Heart right ventricle (tissue), 16 donors: ENCODE data around the gene PI4KA. TPM values are rescaled to one million over a fixed set of nuclear protein-coding genes. Genes with fewer than 3 reads are reported as not detected.
A peak's percentile ranks its signal among the peaks of the same experiment; 100 is the strongest.

Source experiments
- ATAC-seq, 8 donors: fragments of 200-7000 bp; cut with Tn5 transposase; one replicate each; pipeline ENCODE4 v1.9.1; 2020; ENCODE audit warnings: mild to moderate bottlenecking in 8 of 8, moderate library complexity in 8 of 8, moderate number of reproducible peaks in 1 of 8
- DNase-seq, 2 donors: peaks; one replicate each; pipeline ENCODE4 v3.0.0-alpha.2; 2020
- H3K27ac ChIP-seq, 10 donors: fragments of 200-600 bp; sonication (generic) in 2 of 10; one replicate each; pipeline versions ENCODE4 v1.5.0 to v1.8.0; 2020 to 2022; ENCODE audit warnings: mild to moderate bottlenecking in 3 of 10
- H3K27me3 ChIP-seq, 7 donors: fragments of 200-600 bp; one replicate each; pipeline ENCODE4 v1.8.0; 2021 to 2022; ENCODE audit warnings: mild to moderate bottlenecking in 2 of 7
- H3K36me3 ChIP-seq, 9 donors: fragments of 200-600 bp; sonication (generic) in 1 of 9; one replicate each; pipeline versions ENCODE4 v1.5.0 to v1.8.0; 2020 to 2022; ENCODE audit warnings: mild to moderate bottlenecking in 2 of 9
- H3K4me1 ChIP-seq, 9 donors: fragments of 200-600 bp; sonication (generic) in 1 of 9; one replicate each; pipeline versions ENCODE4 v1.5.0 to v1.8.0; 2020 to 2022; ENCODE audit warnings: mild to moderate bottlenecking in 4 of 9
- H3K4me3 ChIP-seq, 10 donors: fragments of 200-600 bp; sonication (generic) in 2 of 10; one replicate each; pipeline versions ENCODE4 v1.5.0 to v1.8.0; 2020 to 2022; ENCODE audit warnings: mild to moderate bottlenecking in 7 of 10, moderate library complexity in 2 of 10
- H3K9me3 ChIP-seq, 11 donors: fragments of 200-600 bp in 10 of 11; sonication (generic) in 2 of 11; one replicate each; pipeline versions ENCODE4 v1.5.0 to v1.8.0; 2013 to 2022; ENCODE audit warnings: mild to moderate bottlenecking in 2 of 11, control low read depth in 1 of 11, moderate library complexity in 1 of 11
- WGBS, 2 donors: extraction: QIAGEN DNeasy Blood & Tissue Kit; methylation state at CpG; one replicate each; pipeline ENCODE4 v1.1.7; 2013; ENCODE audit warnings: inconsistent platforms in 1 of 2; 5-methylcytosine and 5-hydroxymethylcytosine counted together
- intact Hi-C, 10 donors: fragments of 100-400 bp; cut with DNase I; formaldehyde crosslinking; loops; one replicate each; pipeline versions ENCODE4 v1.11.1 to v1.14.2; 2022
- polyA plus RNA-seq, 2 donors: library from polyadenylated mRNA; stranded (reverse); fragments of 200-250 nt; gene quantifications; one replicate each; pipeline ENCODE4 v1.2.3, GENCODE V29; 2013
- total RNA-seq, 10 donors: library from RNA; stranded (reverse); fragmentation: NEBNext Ultra II Directional in 3 of 10; extraction: Animal tissue kit (Norgen Biotek cat#: 25700) in 3 of 10; gene quantifications; one replicate each; pipeline versions ENCODE4 v1.2.1 to v1.2.4, GENCODE V29; 2021 to 2023
- TF ChIP-seq, protein P1 (sequence below), 9 donors: fragments of 200-600 bp; sonication (generic) in 2 of 9; IDR thresholded peaks; one replicate each; pipeline versions ENCODE4 v1.5.0 to v1.8.0; 2021 to 2022; ENCODE audit warnings: antibody characterized with exemption in 9 of 9, mild to moderate bottlenecking in 5 of 9, moderate library complexity in 1 of 9
- donor health status: Arrhythmogenic right ventricular cardiomyopathy.
- donor health status: ischemic (EF 13 %, LVEDD 7.1; RV severe dilation, severe dysfunction).
- donor health status: healthy with polysubstance abuse.
- donor health status: DM: no; HTN: yes; CAD: no.
- donor health status: DM: no; HTN: no; CAD: no.
- donor health status: ischemic (EF 25% LVEDD 6.9; RV normal size, moderate dysfunction).
- donor health status: ischemic (EF 25% LVEDD 5.7; RV mildly dilated, moderate dysfunction).
- donor health status: healthy.
- donor health status: DM: yes; HTN: yes; CAD: no.
- donor health status: Ischemic cardiomyopathy.
- donor health status: ischemic (EF 35%, LVEDD 5.7; RV mildly dilated, moderate dysfunction).
- donor health status: nonischemic (EF 11% LVEDD 7.7; RV severe dilation, severe dysfunction).
- donor health status: DM: yes; HTN: yes; CAD: no.
- donor health status: PGD.
- donor health status: ischemic (EF 29% LVEDD 5.4; RV normal size, mild dysfunction).
- donor health status: nonischemic (EF 23%, LVEDD 6.1; RV moderate dilation, normal function).

Gene PI4KA
- total and polyA plus RNA-seq, 12 donors, result 32.3 to 55.2 (median 39.4) TPM

DNA sequence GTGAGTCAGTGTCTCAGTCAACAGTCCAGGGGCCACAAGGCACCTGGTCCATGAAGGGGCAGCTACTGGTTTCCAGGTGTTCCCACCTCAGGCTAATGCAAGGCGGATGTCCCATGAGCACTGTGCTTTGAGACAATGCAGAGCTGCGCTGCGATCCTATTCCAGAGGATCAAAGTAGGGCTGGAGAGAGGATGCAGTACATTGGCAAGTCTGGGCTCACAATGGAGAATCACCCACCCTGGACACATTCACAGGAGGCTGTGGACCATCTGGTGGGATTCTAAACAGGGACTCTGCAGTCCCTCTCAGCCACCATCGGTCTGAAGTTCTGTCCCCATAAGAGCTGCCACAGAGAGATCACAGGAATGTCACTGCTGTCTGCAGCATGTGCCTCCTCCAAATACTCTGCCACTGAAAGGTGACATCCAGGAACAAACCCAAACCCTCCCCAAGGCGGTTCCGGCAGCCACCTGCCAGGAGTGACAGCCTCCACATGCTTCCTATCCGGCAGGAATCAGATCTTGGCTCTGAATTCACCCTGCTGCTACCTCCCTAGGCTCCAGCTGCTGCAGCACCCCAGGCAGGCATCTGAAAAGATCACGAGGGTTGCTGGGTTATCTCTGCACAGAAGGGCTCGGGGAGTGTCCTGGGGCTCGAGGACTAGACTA lies 130.0 kb downstream of the PI4KA start:
- Histone ChIP-seq H3K4me3 (no peak overlapping the region), H3K9me3 (no peaks in the 10 kb centered on the region), H3K4me1 (peaks cover 0 to 8% (median 0%) of the 10 kb centered on the region in 9 donors), H3K27me3 (no peaks in the 10 kb centered on the region), H3K36me3 (peaks cover 4 to 86% (median 40%) of the 10 kb centered on the region in 9 donors), H3K27ac (no peak overlapping the region)
- DNase-seq, result no peak
- ATAC-seq, result peak in 2 of 8 donors; percentile 23 to 42
- TF ChIP-seq, protein P1, sequence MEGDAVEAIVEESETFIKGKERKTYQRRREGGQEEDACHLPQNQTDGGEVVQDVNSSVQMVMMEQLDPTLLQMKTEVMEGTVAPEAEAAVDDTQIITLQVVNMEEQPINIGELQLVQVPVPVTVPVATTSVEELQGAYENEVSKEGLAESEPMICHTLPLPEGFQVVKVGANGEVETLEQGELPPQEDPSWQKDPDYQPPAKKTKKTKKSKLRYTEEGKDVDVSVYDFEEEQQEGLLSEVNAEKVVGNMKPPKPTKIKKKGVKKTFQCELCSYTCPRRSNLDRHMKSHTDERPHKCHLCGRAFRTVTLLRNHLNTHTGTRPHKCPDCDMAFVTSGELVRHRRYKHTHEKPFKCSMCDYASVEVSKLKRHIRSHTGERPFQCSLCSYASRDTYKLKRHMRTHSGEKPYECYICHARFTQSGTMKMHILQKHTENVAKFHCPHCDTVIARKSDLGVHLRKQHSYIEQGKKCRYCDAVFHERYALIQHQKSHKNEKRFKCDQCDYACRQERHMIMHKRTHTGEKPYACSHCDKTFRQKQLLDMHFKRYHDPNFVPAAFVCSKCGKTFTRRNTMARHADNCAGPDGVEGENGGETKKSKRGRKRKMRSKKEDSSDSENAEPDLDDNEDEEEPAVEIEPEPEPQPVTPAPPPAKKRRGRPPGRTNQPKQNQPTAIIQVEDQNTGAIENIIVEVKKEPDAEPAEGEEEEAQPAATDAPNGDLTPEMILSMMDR (IDR thresholded peaks at IDR 0.05), result no peak
- intact Hi-C loops, result no loop called here
- WGBS, 2 donors, result 66 to 78% methylated on average over 10 of the region's 10 CpGs

DNA sequence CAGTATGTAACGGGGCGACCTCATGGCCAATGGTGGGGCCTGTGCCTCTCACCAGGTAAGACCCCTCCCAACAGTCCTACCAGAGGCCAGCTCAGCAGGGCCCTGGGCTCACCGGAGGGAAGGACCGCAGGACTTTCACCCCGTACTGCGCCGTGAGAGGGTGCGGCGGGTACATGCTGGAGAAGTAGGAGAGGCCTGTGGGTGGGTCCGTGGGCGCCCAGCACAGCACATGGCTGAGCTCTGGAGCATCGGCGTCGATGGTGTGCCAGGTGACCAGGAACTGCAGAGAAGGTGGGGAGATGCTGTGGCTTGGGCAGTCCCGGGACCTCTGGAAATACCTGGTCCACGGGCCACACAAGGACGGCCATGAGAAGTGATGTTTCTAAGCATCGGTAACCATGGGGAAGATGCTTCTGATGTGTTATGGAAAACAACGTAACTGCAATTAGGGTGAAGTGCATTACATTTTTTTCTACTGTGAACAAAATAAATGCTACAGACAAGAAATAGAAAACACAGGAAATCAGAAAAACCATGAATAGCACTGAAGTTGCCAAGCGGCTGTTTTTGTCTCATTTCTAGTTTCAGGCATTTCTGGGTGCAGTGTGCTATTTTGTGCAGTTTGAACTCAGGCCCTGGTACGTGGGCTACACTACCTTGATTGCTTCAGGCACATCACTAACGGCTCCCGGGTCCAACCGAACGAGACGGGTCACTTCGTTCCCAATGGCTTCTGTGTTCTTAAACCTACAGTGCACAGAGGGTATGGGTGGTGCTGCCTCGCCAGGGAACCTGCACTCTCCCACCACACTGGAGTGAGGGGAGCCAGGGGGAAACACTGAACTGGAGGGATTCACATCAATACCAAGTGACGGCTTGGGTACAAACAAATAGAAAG lies 131.2 kb downstream of the PI4KA start:
- H3K27ac ChIP-seq, result no peak overlapping the region
- no peak for ATAC-seq
- no peak overlapping the region for H3K4me3 ChIP-seq
- WGBS, 2 donors, result 93% methylated on average over 29 of the region's 29 CpGs
- H3K27me3 ChIP-seq, result no peaks in the 10 kb centered on the region
- H3K4me1 ChIP-seq, result peaks cover 0 to 8% (median 0%) of the 10 kb centered on the region in 9 donors
- DNase-seq, result no peak
- H3K9me3 ChIP-seq, result no peaks in the 10 kb centered on the region
- peaks cover 4 to 90% (median 40%) of the 10 kb centered on the region in 9 donors for H3K36me3 ChIP-seq
- TF ChIP-seq, protein P1 (IDR thresholded peaks at IDR 0.05), result no peak
- intact Hi-C loops, result no loop called here

DNA sequence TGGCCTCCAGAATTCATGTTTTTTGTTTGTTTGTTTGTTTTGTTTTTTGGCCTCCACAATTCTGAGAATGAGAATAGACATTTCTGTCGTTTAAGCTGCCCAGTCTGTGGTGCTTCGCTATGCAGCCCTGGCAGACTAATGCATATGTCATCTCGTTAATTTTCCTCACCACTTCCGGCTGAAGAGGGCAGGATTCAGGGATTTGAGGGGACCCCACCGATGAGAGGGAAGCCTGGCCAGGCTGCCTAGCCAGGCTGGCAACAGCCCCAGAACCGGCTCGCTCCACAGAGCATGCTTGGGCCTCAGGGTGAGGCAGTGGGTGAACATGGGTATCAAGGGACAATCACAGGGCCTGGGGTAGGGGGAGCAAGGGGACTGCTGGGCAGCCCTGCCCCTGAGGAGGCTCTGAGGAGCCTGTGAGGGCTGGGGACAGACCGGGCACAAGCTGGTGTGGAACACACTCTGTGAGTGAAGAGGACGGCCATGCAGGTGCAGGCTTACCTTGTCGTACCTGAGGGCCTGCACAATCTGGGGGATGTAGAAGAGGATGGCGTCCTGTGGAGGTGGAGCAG lies 132.5 kb downstream of the PI4KA start:
- peaks cover 4 to 91% (median 40%) of the 10 kb centered on the region in 9 donors for H3K36me3 ChIP-seq
- no peak overlapping the region for H3K27ac ChIP-seq
- ATAC-seq (no peak), DNase-seq (no peak)
- peaks cover 0 to 8% (median 0%) of the 10 kb centered on the region in 9 donors for H3K4me1 ChIP-seq
- H3K4me3 ChIP-seq, result no peak overlapping the region
- 89 to 92% methylated on average over 11 of the region's 11 CpGs for WGBS, 2 donors
- TF ChIP-seq, protein P1 (IDR thresholded peaks at IDR 0.05), result no peak
- intact Hi-C loops, result no loop called here
- H3K9me3 ChIP-seq, result no peaks in the 10 kb centered on the region
- no peaks in the 10 kb centered on the region for H3K27me3 ChIP-seq

DNA sequence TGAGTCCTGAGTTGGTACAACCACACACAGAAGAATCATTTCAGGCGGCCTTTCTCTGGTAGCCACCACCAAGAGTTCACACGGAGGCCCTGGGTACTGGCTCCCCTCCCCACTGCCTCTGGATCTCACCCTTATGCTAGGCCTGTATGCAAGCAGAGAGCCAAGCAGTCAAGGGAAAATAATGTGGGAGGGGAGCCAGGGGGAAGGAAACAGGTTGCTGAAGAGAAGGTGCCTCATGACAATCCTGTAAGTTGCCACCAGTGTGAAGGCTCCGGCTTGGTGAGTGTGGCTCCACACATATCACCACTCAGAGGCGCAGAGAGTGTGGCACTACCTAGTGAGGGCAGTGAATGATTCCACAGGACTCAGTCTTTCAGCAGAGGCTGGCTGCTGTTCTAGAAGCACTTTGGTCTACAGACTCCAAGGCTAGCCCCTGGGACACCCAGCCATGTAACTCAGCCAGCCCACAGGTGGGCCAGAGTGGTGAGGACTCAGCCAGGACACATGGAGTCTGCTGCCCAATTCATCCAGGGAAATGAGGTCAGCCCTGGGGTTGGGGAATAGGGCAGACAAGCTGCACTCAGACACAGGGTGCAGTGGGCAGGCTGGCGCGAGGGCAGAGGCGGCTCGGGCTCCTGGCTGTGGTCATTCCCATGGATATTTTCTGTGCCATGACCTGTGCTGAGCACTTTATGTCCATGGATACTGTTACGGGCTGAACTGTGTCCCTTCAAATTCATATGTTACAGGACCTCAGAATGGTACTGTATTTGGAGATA lies 133.7 kb downstream of the PI4KA start:
- no peaks in the 10 kb centered on the region for H3K27me3 ChIP-seq
- no peak overlapping the region for H3K27ac ChIP-seq
- ATAC-seq, result no peak
- peaks cover 0 to 8% (median 0%) of the 10 kb centered on the region in 9 donors for H3K4me1 ChIP-seq
- intact Hi-C loops, result no loop called here
- TF ChIP-seq, protein P1 (IDR thresholded peaks at IDR 0.05), result no peak
- H3K4me3 ChIP-seq, result no peak overlapping the region
- DNase-seq, result no peak
- peaks cover 4 to 90% (median 38%) of the 10 kb centered on the region in 9 donors for H3K36me3 ChIP-seq
- WGBS, 2 donors, result 89 to 92% methylated on average over 9 of the region's 9 CpGs
- H3K9me3 ChIP-seq, result no peaks in the 10 kb centered on the region
